DND-41 (cell line): ENCODE results near the gene AJM1.

Experiments used
- EZH2 ChIP-seq: IDR thresholded peaks from 3 replicates; pipeline ENCODE4 v1.6.1; 2012; ENCODE audit warnings: borderline replicate concordance, low read depth, mild to moderate bottlenecking, moderate library complexity, low read length, inconsistent platforms; ENCODE audit not compliant: severe bottlenecking
- TF ChIP-seq, protein P1 (sequence below): IDR thresholded peaks from 2 replicates; pipeline ENCODE4 v1.5.1; 2012; ENCODE audit warnings: borderline replicate concordance, low read length, moderate library complexity, mild to moderate bottlenecking; ENCODE audit not compliant: poor library complexity, severe bottlenecking; ENCODE audit errors: extremely low read depth

GRCh38 chr9:136854842-136855460, 12.7 kb downstream of the AJM1 start:
- TF ChIP-seq, protein P1, sequence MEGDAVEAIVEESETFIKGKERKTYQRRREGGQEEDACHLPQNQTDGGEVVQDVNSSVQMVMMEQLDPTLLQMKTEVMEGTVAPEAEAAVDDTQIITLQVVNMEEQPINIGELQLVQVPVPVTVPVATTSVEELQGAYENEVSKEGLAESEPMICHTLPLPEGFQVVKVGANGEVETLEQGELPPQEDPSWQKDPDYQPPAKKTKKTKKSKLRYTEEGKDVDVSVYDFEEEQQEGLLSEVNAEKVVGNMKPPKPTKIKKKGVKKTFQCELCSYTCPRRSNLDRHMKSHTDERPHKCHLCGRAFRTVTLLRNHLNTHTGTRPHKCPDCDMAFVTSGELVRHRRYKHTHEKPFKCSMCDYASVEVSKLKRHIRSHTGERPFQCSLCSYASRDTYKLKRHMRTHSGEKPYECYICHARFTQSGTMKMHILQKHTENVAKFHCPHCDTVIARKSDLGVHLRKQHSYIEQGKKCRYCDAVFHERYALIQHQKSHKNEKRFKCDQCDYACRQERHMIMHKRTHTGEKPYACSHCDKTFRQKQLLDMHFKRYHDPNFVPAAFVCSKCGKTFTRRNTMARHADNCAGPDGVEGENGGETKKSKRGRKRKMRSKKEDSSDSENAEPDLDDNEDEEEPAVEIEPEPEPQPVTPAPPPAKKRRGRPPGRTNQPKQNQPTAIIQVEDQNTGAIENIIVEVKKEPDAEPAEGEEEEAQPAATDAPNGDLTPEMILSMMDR, result no peak
- TF ChIP-seq EZH2, result no peak
